Measurements from ENCODE around the gene GTF3C1.

GTF3C1 gene

GRCh38 chr16:27520982-27521673 lies 28.6 kb downstream of the GTF3C1 start:
- no peak for DNase-seq (ENCODE audit: low read depth in 2 of 3, low spot score in 2 of 3)

GRCh38 chr16:27518226-27518625 lies 31.5 kb downstream of the GTF3C1 start:
- no peak for DNase-seq (ENCODE audit: low read depth in 2 of 3, low spot score in 2 of 3)

GRCh38 chr16:27517664-27518063 lies 32.0 kb downstream of the GTF3C1 start:
- DNase-seq (ENCODE audit: low read depth in 2 of 3, low spot score in 2 of 3): no peak

- DNase-seq (ENCODE audit: low read depth in 2 of 3, low spot score in 2 of 3): no peak
Measured at GRCh38 chr16:27516365-27516764, 33.3 kb downstream of the GTF3C1 start.

GRCh38 chr16:27515874-27516353 lies 33.8 kb downstream of the GTF3C1 start:
- DNase-seq (ENCODE audit: low read depth in 2 of 3, low spot score in 2 of 3): no peak

- DNase-seq (ENCODE audit: low read depth in 2 of 3, low spot score in 2 of 3): no peak
Measured at GRCh38 chr16:27514806-27515205, 34.9 kb downstream of the GTF3C1 start.

GRCh38 chr16:27511657-27512448 lies 37.9 kb downstream of the GTF3C1 start:
- DNase-seq (ENCODE audit: low read depth in 2 of 3, low spot score in 2 of 3): no peak

DNA sequence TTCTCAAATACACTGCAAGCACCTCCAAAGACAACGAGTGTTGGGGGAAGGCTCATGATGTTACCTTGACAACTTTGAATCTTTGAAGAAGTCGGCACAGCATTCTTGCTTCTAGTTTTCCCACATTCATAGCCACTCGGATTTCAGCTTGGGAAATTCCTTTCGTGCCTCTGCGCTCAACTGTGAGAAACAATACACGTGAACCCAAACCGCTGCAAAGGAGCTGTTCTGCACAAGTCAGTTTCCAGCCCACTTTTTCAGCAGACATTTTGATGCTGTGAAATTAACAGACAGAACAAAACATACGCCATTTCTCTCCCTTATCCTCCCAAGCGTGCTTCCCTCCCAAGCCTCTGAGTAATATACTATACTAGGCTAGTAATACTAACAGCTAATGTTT lies 41.2 kb downstream of the GTF3C1 start:
- no peak for DNase-seq (ENCODE audit: low read depth in 2 of 3, low spot score in 2 of 3)

DNA sequence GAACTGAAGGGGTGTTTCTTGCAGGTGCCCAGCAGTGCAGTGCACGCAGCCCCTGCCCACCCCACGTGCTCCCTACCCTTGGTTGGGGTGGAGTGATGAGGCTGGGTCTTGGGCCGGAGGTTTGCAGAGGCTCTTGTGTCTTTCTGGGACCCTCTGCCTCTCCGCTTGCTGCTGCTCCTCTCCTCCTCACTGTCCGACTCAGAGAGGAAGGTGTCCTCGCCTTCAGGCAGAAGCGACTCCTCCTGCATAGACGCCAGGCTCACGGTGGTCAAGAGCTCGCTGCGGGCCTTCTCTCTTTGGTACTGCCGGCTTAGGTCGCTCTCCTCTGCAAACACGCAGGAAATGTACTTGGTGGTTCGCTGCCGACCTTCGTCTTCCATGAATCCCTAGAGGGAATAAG lies 42.9 kb downstream of the GTF3C1 start:
- DNase-seq (ENCODE audit: low read depth in 2 of 3, low spot score in 2 of 3): no peak

DNA sequence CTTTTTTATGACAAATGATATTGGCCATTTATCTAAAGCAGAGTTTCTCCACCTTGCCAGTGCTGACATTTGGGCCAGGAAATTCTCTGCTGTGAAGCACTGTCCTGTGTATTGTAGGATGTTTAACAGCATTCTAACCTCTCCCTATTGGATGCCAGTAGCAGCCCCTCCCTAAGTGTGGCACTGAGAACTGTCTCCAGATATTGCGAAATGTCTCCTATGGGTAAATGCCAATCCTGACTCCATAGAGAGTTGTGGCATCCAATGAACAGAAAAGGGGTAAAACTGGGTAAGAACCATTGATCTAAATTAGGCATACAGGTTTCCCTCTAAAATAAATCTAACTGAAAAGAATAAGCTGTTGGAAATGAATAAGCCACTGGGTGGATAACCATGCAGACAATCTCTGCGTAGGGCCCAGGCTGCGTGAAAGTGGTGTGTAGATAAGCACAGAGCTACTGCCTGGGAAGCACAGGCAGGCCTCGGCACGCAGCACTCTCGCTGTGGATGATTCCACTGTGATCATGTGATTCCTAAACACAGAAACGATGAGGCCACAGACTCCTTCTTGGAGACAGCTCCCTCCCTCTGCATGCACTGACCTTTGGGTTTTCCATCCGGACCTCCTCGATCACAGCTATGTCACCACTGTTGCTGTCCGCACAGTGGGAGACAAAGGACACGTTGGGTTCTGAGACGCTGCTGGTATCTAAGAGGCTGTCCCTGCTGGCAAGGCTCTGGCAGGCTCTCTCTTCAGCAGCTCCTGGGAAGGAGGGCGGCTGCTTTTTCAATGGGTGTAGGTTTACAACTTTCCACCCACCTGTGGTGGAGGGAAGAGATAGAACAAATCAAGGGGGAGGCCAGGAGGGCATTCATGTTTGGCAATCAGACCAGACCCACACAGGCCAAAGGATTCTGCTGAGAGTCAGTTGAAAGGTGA lies 44.1 kb downstream of the GTF3C1 start:
- no peak for DNase-seq (ENCODE audit: low read depth in 2 of 3, low spot score in 2 of 3)

- DNase-seq (ENCODE audit: low read depth in 2 of 3, low spot score in 2 of 3): no peak
Measured at GRCh38 chr16:27503662-27504061, 46.1 kb downstream of the GTF3C1 start.

GRCh38 chr16:27500801-27501200 lies 48.9 kb downstream of the GTF3C1 start:
- no peak for DNase-seq (ENCODE audit: low read depth in 2 of 3, low spot score in 2 of 3)

GRCh38 chr16:27499659-27500055 lies 50.1 kb downstream of the GTF3C1 start:
- DNase-seq (ENCODE audit: low read depth in 2 of 3, low spot score in 2 of 3): no peak

DNA sequence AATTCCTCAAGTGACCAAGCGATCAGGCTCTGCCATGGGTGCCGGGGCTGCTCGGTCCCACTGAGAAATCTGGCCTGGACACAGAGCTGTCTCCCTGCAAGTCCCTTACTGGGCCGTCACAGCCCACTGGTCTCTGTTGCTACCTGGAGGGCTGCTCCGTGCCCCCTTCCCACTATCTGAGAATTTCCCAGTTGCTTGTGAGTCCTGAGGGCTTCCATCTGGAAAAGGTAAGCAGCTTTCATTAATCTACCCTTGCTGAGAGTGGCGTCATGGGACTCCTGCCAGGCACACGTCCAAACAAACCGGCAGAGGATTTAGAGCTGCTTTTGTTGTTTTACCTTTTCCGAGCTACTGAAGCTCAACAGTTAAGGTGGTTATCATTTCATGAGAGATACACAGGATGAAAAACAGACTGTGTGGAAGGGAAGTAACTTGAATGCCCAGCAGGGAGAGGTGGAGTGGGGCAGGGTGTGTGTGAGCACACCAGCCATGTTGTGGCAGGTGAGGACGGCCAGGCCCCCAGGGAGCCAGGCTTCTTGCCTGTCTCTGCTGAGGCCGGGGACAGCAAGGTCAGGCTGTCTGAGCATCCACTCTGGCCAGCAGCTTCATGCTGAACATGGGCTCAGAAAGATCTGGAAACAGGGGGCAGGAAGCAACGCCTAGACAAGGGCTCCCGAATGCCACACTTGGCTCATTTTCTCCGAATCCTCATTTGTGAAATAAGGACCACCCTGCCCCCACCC lies 50.6 kb downstream of the GTF3C1 start:
- no peak for DNase-seq (ENCODE audit: low read depth in 2 of 3, low spot score in 2 of 3)

DNA sequence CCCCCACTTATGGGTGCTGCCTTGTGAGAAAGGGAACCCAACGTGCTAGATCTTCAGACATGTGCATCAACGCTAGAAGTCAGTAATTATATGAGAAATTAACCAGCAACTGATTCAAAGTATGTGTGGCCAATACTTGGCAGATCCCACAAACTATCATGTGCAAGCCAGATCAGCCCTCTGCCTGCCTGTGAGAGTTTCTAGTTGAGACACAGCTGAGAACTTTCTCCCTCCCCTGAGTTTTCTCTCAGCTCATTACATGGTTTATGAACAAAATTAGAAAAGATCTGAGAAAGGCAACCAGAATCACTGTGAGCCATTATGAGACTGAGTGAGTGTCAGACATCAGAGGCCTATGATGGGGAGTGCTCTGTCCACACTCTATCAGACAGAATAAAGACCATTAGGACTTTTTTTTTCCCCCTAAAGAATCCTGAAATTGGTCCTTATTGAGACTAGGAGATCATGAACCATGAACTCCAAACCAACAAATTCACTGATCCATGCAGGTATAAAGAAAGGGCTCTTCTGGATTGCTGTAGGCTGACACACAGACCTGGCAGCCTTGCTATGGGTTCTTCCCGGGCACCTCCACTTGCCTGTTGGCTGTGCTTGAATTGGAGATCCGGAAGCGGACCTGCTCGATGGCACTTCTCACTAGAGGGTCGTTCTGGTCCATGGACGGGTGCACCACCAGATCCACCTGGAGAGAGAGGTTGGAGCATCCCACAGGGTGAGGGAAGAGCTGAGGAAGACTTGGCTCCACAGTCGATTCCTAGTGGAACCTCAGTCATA lies 51.5 kb downstream of the GTF3C1 start:
- no peak for DNase-seq (ENCODE audit: low read depth in 2 of 3, low spot score in 2 of 3)

GRCh38 chr16:27495191-27495590 lies 54.5 kb downstream of the GTF3C1 start:
- no peak for DNase-seq (ENCODE audit: low read depth in 2 of 3, low spot score in 2 of 3)

DNA sequence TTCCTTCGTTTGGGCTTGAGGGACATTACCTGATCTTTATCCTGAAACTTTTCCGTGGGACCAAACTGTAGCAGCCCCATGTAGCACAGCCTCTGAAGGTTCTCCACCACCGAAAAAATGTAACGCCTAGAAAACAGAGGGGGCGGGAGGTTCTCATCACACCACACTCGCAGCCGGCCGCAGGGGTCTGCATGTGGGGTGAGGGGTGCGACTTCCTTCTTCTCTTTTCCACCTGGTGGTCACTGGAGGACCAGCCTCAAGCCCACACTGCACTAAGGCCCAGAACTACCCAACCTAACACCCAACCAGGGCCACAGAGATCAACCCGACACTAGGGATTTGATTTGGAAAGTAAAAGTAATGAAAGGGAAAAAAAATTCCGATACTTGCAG lies 57.1 kb downstream of the GTF3C1 start:
- DNase-seq (ENCODE audit: low read depth in 2 of 3, low spot score in 2 of 3): no peak

DNA sequence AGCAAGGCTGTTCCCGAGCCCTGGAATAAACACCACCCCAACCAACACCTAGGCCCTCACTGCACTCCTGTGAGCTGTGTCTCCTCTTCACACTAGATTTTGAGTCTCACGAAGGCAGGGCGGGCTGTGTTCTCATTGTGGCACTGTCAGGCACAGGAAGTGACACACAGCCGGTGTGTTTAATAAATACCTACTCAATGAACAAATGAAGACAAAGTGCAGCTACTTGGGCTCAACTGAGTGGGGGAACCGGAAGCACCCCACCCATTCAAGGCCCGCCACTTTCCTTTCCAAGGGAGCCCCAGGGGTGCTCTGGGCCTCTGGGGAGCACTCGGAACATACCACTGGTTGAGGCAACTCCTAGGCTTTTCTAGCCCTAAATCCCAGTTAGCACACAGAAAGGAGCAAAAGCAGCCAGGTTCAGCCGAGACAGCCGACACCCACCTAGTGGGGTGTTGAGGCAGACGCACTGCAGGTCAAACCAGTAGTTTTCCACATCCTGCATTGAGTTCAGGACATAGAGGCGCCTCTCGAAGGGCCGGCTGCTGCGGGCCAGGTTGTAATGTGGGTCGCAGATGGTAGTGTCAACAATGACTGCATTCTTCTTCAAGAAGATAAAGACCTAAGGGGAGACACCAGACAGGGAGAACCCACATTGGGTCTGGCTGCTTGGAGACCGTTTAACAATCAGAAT lies 57.7 kb downstream of the GTF3C1 start:
- DNase-seq (ENCODE audit: low read depth in 2 of 3, low spot score in 2 of 3): no peak

GRCh38 chr16:27489906-27490305 lies 59.8 kb downstream of the GTF3C1 start:
- DNase-seq (ENCODE audit: low read depth in 2 of 3, low spot score in 2 of 3): no peak
